GM10266 (cell line): ENCODE results near the gene SLF1.
A peak's percentile ranks its signal among the peaks of the same experiment; 100 is the strongest.
"Not testable (repeated sequence)": the region's sequence is repeated elsewhere in the genome, so short reads cannot be mapped to it uniquely, and the experiment has no call there.

Source experiments
- DNase-seq: peaks from one replicate; pipeline ENCODE4 v3.0.0; 2012; ENCODE audit errors: extremely low spot score
- CTCF ChIP-seq: IDR thresholded peaks from 2 replicates; pipeline ENCODE4 v1.5.1; 2012; ENCODE audit warnings: mild to moderate bottlenecking, low read depth; ENCODE audit not compliant: control insufficient read depth, insufficient read depth; ENCODE audit errors: missing control alignments

SLF1 gene

GRCh38 chr5:94618493-94619328 is at the start of gene SLF1, which contains the start of gene KIAA0825:
TSS of gene SLF1 (plus strand) at chr5:94618669. CDS start at chr5:94628811, 10,142 bp downstream.
TSS of gene KIAA0825 (minus strand) at chr5:94618604. CDS start at chr5:94537126, 81,478 bp downstream.
- peak; percentile 82 for DNase-seq
- TF ChIP-seq CTCF, result no peak

- no peak for TF ChIP-seq CTCF
- DNase-seq, result no peak
Measured at GRCh38 chr5:94571415-94571814, 47.1 kb upstream of the SLF1 start.

GRCh38 chr5:94573349-94573748 is 45.1 kb upstream of the SLF1 start:
- DNase-seq, result not testable (repeated sequence)

GRCh38 chr5:94575196-94575595 is 43.3 kb upstream of the SLF1 start:
- no peak for DNase-seq

GRCh38 chr5:94577466-94578245 is 40.8 kb upstream of the SLF1 start:
- no peak for TF ChIP-seq CTCF
- peak; percentile 23 for DNase-seq

More at GRCh38 chr5:94575196-94575595, 43.3 kb upstream of the SLF1 start:
- TF ChIP-seq CTCF, result no peak

- DNase-seq, result no peak
- TF ChIP-seq CTCF, result no peak
Measured at GRCh38 chr5:94595281-94595840, 23.1 kb upstream of the SLF1 start.

- peak; percentile 4 for TF ChIP-seq CTCF
- no peak for DNase-seq
Measured at GRCh38 chr5:94613583-94613982, 4.9 kb upstream of the SLF1 start.
